Activated CD4-positive, alpha-beta T cell treated with anti-CD3 and anti-CD28 coated beads, Interleukin-2, amount 10 ng/mL, durations not matched to agents 7 days and 5 days (primary cell): ENCODE data around the gene DCLRE1C. TPM values are rescaled to one million over a fixed set of nuclear protein-coding genes. Genes with fewer than 3 reads are reported as not detected.
"Not testable (repeated sequence)": the region's sequence is repeated elsewhere in the genome, so short reads cannot be mapped to it uniquely, and the experiment has no call there.

Source experiments
- CTCF ChIA-PET: fragments of 350-600 bp; sonication (Branson Sonifier 250); formaldehyde crosslinking; loops from one replicate; lab custom pipeline; 2021; ENCODE audit warnings: antibody characterized with exemption; lab: Charles Lee
- POLR2A ChIA-PET: fragments of 350-600 bp; sonication (Branson Sonifier 250); formaldehyde crosslinking; loops from one replicate; lab custom pipeline; 2021; ENCODE audit warnings: antibody characterized with exemption; lab: Charles Lee
- DNase-seq: peaks from one replicate; pipeline ENCODE4 v3.0.0-alpha.2; 2020
- H3K27ac Mint-ChIP-seq: one replicate; pipeline ENCODE4 v1.8.0; 2021; ENCODE audit warnings: mild to moderate bottlenecking, moderate library complexity, mixed read lengths
- H3K27me3 Mint-ChIP-seq: one replicate; pipeline ENCODE4 v1.8.0; 2021; ENCODE audit warnings: mixed read lengths
- H3K36me3 Mint-ChIP-seq: one replicate; pipeline ENCODE4 v1.8.0; 2021; ENCODE audit warnings: low read depth, mixed read lengths
- H3K4me1 Mint-ChIP-seq: one replicate; pipeline ENCODE4 v1.8.0; 2021; ENCODE audit warnings: mixed read lengths
- H3K4me3 Mint-ChIP-seq: one replicate; pipeline ENCODE4 v1.8.0; 2021; ENCODE audit warnings: mild to moderate bottlenecking, moderate library complexity, mixed read lengths
- H3K9me3 Mint-ChIP-seq: one replicate; pipeline ENCODE4 v1.8.0; 2021; ENCODE audit warnings: mixed read lengths
- total RNA-seq, 2 experiments: library from RNA; stranded (reverse); gene quantifications; one replicate each; pipeline ENCODE4 v1.2.3, GENCODE V29; 2021

DCLRE1C gene
- 10 to 100 TPM; 60.4 to 66.2 TPM for total RNA-seq

DNA sequence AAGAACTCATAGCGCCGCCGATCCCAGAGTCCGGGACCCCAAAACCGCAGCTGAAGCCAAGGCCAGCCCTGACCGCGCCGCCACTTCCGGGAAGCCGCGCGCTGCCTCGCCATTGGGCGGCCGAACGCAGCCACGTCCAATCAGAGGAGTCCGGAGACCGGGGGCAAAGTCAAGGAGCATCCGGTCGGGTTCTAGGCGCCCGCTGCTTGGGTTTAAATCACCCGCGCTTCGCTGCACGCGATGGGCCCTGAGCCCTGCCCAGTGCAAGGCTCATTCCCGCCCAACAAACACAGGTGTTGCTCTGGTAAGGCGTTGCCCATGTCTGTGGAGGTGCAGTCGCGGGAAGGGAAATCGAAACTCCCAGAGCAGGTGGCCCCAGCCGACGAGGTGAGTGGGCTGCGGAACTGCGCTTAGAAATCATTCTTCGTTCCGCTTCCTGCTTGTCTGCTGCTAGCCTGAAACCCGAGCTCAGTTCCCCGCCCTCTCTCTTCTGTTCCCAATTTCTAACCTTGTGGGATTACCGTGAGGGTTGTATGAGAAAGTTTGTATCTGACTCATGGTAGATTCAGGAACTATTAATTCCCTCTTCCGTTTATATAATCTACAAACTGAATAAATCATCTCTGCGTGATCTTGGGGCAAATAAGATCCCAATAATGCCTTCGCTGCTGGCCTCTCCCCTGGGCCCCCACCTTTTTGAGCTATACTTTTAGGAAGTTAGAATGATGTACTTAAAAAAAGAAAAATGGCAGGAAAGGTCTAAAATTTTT lies at the start of gene DCLRE1C:
TSS of gene DCLRE1C (minus strand) at position 96 of the 770 bp plus-strand sequence. CDS start at position 10, 86 bp downstream.
- H3K4me1 Mint-ChIP-seq: peaks cover 68% of the 10 kb centered on the region
- no peaks in the 10 kb centered on the region for H3K9me3 Mint-ChIP-seq
- peak; percentile 94 for DNase-seq
- peaks cover 41% of the 10 kb centered on the region for H3K36me3 Mint-ChIP-seq
- ChIA-PET CTCF (interaction anchor here (0.6 to 1.5 kb wide), 6 partner anchors 11 to 292 kb away, joined by 3 to 5 read pairs (median 3); no protein-coding TSS in a partner anchor), POLR2A (interaction anchor here (0.6 kb wide), 1 partner anchor 22 kb away, joined by 6 read pairs; no protein-coding TSS in a partner anchor)
- peak within 1 kb of the TSS; percentile 93 for H3K4me3 Mint-ChIP-seq
- H3K27ac Mint-ChIP-seq: peak within 1 kb of the TSS; percentile 97
- no peaks in the 10 kb centered on the region for H3K27me3 Mint-ChIP-seq

DNA sequence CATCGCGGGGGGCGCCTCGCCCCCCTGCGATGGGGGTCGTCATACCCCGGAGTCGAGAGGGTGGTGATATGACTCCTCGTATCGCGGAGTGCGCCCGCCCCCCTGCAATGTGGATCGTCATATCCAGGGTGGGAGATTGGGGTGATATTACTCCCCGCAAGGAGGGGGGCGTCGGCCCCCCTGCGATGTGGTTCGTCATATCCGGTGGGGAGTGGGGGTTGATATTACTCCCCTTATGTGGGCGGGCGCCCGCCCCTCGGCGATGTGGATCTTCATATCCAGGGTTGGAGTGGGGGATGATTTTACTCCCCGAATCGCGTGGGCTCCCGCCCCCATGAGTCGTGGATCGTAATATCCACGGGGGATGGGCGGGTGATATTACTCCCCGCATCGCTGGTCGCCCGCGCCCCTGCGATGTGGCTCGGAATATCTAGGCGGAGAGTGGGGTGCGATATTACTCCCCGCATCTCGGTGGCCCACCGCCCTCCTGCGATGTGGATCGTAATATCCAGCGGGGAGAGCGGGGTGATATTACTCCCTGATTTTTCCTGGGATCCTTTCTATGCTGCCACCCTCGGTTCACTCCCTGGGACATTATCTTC lies 42.2 kb upstream of the DCLRE1C start:
- DNase-seq: no peak
- no peaks in the 10 kb centered on the region for H3K36me3 Mint-ChIP-seq
- ChIA-PET CTCF (no interaction called here), POLR2A (no interaction called here)
- H3K4me3 Mint-ChIP-seq: no peak overlapping the region
- no peak overlapping the region for H3K27ac Mint-ChIP-seq
- H3K4me1 Mint-ChIP-seq: peaks cover 8% of the 10 kb centered on the region
- no peaks in the 10 kb centered on the region for H3K9me3 Mint-ChIP-seq
- no peaks in the 10 kb centered on the region for H3K27me3 Mint-ChIP-seq

DNA sequence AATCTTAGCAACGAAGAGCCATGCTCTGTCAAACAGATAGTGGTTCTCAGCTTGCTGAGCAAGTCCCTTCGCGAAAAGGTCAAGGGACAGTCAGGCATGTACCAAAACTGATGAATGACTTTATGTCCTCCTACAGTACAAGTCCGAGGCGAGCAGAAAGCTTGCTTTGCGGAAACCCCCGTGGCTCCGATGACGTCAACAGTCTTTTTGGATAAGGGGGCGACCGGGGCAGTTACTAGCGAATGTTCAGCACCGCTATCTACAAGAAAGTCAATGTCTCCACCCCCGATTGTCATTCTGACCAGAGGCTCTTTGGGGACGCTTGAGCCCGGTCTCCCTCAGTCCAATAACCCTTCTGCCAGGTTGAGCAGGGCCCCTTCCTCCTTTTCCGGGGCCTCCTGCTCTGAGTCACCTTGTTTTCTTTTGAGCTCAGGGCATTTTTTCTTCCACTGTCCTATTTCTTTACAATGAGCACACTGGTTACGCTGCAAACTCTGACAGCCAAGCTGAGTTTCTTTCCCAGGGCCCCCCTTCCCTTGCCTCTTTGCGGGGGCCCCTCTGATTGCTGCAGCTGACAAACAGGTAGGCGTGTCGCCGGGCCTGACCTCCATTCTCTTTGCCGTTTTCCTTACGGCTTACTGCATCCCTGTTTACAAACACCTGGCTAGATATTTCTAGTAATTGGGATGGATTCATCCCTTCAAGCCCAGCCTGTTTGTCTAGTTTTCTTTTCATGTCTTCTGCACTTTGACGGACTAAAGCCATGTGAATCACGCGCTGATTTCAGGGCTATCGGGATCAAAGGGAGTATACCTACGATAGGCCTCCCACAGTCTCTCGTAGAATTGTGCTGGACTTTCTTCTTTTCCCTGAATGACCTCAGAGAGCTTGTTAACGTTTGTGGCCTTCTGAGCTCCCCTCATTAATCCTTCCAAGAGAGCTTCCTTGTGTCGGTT lies 39.9 kb upstream of the DCLRE1C start:
- not testable (repeated sequence) for H3K4me3 Mint-ChIP-seq, DNase-seq

DNA sequence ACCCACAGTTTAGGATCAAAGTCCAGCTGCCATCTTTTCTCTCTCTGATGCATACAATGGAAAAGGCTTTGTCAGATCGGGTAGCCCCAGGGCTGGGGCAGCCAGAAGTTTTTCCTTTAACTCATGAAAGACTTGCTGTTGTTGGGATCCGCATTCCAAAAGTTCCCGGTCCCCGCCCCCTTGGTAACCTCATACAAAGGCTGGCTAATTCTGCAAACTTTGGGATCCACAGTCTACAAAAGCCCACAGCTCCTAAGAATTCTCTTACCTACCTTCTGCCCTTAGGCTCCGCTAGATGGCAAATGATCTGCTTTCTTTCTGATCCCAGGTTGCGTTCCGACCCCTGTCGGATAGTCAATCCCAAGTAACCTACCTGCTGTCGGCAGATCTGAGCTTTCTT lies 38.4 kb upstream of the DCLRE1C start:
- peaks cover 12% of the 10 kb centered on the region for H3K4me1 Mint-ChIP-seq
- H3K9me3 Mint-ChIP-seq, H3K4me3 Mint-ChIP-seq, POLR2A ChIA-PET, H3K27me3 Mint-ChIP-seq, H3K36me3 Mint-ChIP-seq, DNase-seq, CTCF ChIA-PET, H3K27ac Mint-ChIP-seq: not testable (repeated sequence)

More for the DNA sequence above, 39.9 kb upstream of the DCLRE1C start:
- POLR2A ChIA-PET, H3K27me3 Mint-ChIP-seq, H3K9me3 Mint-ChIP-seq, H3K36me3 Mint-ChIP-seq, CTCF ChIA-PET, H3K27ac Mint-ChIP-seq: not testable (repeated sequence)
- H3K4me1 Mint-ChIP-seq: peaks cover 12% of the 10 kb centered on the region

DNA sequence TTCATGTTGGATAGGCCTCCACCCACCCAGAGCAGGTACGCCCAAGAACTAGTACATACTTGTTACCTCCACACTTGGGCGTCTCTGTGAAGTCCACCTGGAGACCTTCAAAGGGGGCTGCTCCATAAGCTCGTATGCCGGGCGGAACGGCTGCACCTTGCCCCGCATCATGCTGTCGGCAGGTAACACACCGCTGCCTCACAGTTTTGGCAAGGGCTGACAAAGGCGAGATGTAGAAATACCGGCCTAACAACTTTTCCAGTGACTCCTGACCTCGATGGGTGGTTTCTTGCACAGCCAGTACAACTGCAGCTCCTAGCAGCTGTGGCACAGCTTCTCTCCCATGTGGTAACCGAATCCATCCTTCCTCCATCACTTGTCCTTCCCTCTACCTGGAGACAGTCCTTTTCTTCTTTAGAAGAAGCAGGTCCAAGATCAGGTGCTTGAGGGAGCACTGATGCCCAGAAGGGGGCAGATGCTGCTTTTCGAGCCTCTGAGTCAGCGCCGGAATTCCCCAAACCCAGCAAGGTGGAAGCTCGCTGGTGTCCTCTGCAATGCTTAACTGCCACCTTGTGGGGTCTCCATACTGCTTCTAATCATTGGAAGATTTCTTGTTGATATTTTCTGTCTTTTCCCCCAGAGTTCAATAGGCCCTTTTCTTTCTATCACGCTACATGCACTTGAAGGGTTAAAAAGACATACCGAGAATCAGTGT lies 37.3 kb upstream of the DCLRE1C start:
- H3K4me1 Mint-ChIP-seq: peaks cover 12% of the 10 kb centered on the region
- H3K9me3 Mint-ChIP-seq, POLR2A ChIA-PET, H3K27me3 Mint-ChIP-seq, H3K36me3 Mint-ChIP-seq, H3K4me3 Mint-ChIP-seq, H3K27ac Mint-ChIP-seq: not testable (repeated sequence)
- peak; percentile 71 for DNase-seq
- CTCF ChIA-PET: interaction anchor here (0.6 to 1.2 kb wide), 5 partner anchors 18 to 574 kb away, joined by 3 to 4 read pairs (median 3); no protein-coding TSS in a partner anchor

DNA sequence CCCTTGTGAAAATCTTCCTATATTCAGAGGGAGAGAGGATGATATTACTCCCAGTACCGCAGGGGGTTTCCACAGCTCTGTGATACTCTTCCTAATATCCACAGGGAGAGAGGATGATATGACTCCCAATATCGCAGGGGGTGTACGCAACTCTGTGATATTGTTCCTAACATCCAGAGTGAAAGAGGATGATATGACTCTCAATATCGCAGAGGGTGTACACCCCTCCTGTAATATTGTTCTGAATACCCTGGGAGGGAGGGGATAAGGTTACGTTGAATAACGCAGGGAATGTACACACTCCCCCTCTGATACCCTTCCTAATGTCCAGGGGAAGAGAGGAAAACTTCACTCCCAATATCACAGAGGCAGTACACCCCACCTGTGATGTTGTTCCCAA lies 35.7 kb upstream of the DCLRE1C start:
- H3K36me3 Mint-ChIP-seq, H3K4me3 Mint-ChIP-seq, CTCF ChIA-PET, H3K27me3 Mint-ChIP-seq, H3K27ac Mint-ChIP-seq, H3K9me3 Mint-ChIP-seq, POLR2A ChIA-PET, DNase-seq: not testable (repeated sequence)
- peaks cover 12% of the 10 kb centered on the region for H3K4me1 Mint-ChIP-seq

DNA sequence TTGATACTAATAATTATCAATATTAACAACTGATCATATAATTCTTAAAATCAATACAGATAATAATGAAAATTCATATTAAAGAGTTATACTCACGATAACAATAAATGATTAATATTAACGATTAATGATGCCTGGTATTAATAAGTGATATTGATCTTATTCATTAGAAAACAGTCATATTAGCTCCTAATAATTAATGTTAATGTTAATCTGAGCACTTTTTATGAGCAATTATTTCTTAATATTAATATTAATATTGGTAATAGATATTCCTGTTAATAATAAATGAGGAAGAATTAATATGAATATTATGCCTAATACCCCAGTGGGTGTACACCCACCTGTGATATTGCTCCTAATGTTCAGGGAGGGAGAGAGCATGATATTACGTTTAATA lies 28.8 kb upstream of the DCLRE1C start:
- ChIA-PET POLR2A (no interaction called here), CTCF (no interaction called here)
- Mint-ChIP-seq H3K4me3 (no peak overlapping the region), H3K27ac (no peak overlapping the region), H3K4me1 (no peaks in the 10 kb centered on the region), H3K36me3 (no peaks in the 10 kb centered on the region), H3K9me3 (no peaks in the 10 kb centered on the region), H3K27me3 (no peaks in the 10 kb centered on the region)
- DNase-seq: no peak

DNA sequence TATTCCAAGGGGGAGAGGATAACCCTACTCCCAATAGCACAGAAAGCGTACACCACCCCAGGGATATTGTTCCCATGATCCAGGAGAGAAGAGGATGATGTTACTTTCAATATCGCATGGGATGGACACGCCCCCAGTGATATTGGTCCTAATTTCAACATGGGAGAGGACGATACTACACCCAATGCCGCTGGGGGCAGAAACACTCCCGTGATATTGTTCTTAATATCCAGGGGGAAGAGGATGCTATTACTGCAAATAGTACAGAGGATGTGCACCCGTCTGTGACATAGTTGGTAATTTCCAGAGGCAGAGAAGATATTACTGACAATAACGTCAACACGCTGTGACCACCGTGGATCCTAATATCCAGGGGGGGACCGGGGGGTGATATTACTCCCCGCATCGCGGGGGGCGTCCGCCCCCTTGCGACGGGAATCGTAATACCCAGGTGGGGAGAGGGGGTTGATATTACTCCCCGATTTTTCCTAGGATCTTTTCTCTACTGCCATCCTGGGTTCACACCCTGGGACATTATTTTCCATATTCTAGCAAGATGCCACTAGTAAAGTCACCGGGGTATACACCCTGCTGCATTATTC lies 21.9 kb upstream of the DCLRE1C start:
- H3K27ac Mint-ChIP-seq: no peak overlapping the region
- H3K4me3 Mint-ChIP-seq: no peak overlapping the region
- H3K9me3 Mint-ChIP-seq: no peaks in the 10 kb centered on the region
- ChIA-PET POLR2A (no interaction called here), CTCF (no interaction called here)
- peaks cover 8% of the 10 kb centered on the region for H3K27me3 Mint-ChIP-seq
- peaks cover 3% of the 10 kb centered on the region for H3K4me1 Mint-ChIP-seq
- DNase-seq: no peak
- H3K36me3 Mint-ChIP-seq: no peaks in the 10 kb centered on the region

DNA sequence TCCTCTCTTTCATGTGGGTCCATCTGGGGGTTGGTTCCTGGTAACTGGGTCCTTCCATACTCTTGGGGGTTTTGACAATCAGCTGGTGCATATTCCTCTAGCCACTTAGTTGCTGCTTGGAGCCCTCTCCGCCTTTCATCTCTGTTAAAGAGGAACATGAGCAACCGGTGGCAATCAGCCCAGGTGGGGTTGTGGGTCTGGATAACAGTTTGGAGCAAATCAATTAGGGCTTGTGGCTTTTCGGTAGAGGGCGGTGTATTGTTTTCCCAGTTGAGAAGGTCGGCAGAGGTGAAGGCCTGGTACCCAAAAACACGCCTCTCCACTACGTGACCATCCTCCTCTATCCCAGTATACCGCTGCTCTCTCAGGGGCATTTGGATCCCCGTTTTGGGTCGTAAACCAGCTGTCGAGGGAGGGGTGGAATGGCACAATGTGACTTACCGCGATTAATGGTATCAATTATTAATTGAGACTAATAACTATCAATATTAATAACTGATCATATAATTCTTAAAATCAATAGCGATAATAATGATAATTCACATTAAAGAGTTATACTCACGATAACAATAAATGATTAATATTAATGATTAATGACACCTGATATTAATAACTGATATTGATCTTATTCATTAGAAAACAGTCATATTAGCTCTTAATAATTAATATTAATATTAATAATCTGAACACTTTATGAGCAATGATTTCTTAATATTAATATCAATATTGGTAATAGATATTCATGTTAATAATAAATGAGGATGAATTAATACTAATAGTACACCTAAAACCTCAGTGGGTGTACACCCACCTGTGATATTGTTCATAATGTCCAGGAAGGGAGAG lies 20.5 kb upstream of the DCLRE1C start:
- H3K4me1 Mint-ChIP-seq, DNase-seq, H3K27me3 Mint-ChIP-seq, H3K27ac Mint-ChIP-seq, H3K4me3 Mint-ChIP-seq, H3K36me3 Mint-ChIP-seq, POLR2A ChIA-PET, H3K9me3 Mint-ChIP-seq: not testable (repeated sequence)
- CTCF ChIA-PET: interaction anchor here (0.9 kb wide), 1 partner anchor 9 kb away, joined by 3 read pairs; no protein-coding TSS in a partner anchor

DNA sequence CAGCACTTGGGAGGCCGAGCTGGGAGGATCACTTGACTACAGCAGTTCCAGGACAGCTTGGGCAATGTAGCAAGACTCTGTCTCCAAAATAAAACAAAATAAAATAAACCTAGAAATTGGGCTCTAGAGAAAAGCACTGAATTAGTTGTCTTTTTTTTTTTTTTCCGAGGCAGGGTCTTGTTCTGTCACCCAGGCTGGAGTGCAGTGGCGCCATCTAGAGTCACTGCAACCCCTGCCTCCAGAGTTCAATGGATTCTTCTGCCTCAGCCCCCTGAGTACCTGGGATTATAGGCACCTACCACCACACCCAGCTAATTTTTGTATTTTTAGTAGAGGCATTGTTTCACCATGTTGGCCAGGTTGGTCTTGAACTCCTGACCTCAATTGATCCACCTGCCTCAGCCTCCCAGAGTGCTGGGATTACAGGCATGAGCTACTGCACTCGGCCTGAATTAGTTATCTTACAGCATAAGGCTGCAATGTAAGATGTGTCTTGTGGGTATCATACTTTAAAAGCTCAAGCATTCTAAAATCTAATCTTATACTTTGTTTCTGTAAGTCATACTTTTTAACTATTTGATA lies 18.1 kb upstream of the DCLRE1C start:
- ChIA-PET CTCF (interaction anchor here (0.6 to 1.4 kb wide), 9 partner anchors 18 to 474 kb away, joined by 3 to 5 read pairs (median 3); no protein-coding TSS in a partner anchor), POLR2A (no interaction called here)
- Mint-ChIP-seq H3K4me1 (peaks cover 9% of the 10 kb centered on the region), H3K4me3 (no peak overlapping the region), H3K9me3 (no peaks in the 10 kb centered on the region), H3K27ac (no peak overlapping the region), H3K27me3 (peaks cover 8% of the 10 kb centered on the region), H3K36me3 (no peaks in the 10 kb centered on the region)
- peak; percentile 61 for DNase-seq

DNA sequence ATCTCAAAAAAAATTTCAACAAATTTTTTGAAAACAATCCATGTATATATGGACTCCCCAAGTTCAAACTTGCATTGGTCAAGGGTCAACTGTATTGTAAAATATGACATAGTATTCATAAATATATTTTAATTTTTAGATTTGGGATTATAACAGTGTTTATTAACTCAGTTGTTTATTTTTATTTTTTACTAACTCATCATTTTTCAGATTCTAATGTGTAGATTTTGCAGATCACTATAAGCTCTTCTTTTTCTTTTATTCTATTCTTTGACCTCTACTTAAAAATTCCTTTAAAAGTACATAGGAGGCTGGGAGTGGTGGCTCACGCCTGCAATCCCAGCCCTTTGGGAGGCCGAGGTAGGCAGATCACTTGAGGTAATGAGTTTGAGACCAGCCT lies 14.0 kb upstream of the DCLRE1C start:
- CTCF ChIA-PET: no interaction called here
- H3K9me3 Mint-ChIP-seq: no peaks in the 10 kb centered on the region
- POLR2A ChIA-PET: no interaction called here
- no peak overlapping the region for H3K4me3 Mint-ChIP-seq
- H3K4me1 Mint-ChIP-seq: peaks cover 10% of the 10 kb centered on the region
- H3K27ac Mint-ChIP-seq: no peak overlapping the region
- H3K36me3 Mint-ChIP-seq: no peaks in the 10 kb centered on the region
- no peak for DNase-seq
- H3K27me3 Mint-ChIP-seq: peaks cover 3% of the 10 kb centered on the region
